Measurements from ENCODE around the gene AVPR2.

DNA sequence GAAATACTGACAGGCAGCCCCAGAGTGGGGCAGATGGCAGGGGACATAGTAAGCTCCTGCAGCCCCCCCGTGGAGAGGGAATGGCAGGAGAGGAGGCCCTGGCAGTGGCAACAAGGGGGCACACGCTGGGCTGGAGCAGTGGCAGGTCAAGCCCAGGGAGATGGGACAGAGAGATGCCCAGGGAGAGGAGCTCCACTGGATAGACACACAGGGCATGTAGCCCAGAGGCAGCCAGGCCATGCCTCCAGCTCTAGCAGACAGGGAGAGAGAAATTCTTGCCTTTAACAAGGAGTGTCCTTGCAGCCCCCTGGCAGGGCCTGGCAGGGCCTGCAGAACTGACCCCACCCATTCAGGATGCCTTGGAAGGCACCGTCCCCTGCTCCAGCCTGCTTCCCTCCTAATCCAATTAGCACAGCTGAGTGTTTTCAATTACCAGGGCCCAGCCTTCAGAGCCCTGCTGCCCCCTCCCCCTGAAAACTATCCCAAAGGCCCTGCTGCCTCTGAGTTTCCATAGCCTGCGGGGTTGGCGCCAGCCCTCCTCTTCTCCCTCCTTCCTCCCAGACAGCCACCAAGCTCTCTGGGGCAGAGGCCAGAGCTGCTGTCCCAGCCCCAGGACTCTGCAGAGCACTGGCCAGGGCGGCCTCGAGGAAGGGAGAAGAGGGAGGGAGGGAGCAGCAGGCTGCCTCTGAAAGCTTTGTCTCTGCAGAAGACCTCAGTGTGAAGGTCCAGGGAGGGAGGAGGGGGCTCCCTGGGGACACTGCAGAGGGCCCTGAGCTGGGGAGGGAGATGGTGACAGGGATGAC lies 31.0 kb upstream of the AVPR2 start:
- TF ChIP-seq, protein P1, sequence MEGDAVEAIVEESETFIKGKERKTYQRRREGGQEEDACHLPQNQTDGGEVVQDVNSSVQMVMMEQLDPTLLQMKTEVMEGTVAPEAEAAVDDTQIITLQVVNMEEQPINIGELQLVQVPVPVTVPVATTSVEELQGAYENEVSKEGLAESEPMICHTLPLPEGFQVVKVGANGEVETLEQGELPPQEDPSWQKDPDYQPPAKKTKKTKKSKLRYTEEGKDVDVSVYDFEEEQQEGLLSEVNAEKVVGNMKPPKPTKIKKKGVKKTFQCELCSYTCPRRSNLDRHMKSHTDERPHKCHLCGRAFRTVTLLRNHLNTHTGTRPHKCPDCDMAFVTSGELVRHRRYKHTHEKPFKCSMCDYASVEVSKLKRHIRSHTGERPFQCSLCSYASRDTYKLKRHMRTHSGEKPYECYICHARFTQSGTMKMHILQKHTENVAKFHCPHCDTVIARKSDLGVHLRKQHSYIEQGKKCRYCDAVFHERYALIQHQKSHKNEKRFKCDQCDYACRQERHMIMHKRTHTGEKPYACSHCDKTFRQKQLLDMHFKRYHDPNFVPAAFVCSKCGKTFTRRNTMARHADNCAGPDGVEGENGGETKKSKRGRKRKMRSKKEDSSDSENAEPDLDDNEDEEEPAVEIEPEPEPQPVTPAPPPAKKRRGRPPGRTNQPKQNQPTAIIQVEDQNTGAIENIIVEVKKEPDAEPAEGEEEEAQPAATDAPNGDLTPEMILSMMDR (IDR thresholded peaks at IDR 0.05): no peak
- no peak for TF ChIP-seq EZH2 (IDR thresholded peaks at IDR 0.05)
- TF ChIP-seq EZH2phosphoT487 (IDR thresholded peaks at IDR 0.05): no peak

Data from neural progenitor cell (in vitro differentiated cells).